HCT116 (cell line): ENCODE results near the gene CIP2A. TPM values are rescaled to one million over a fixed set of nuclear protein-coding genes. Genes with fewer than 3 reads are reported as not detected.

Experiments used
- ATAC-seq: fragments of 200-7000 bp; cut with Tn5 transposase; 2 replicates; pipeline ENCODE4 v1.9.1; 2020; ENCODE audit warnings: mild to moderate bottlenecking, moderate library complexity
- BruUV-seq: library from RNA; stranded (reverse); fragments of 400-500 nt; replicated peaks from 2 replicates; lab custom pipeline; 2021; lab: Mats Ljungman, UMichigan
- CTCF ChIA-PET: fragments of 300-600 bp; sonication (Branson Sonifier 250); formaldehyde crosslinking; loops from one replicate; lab custom pipeline; 2021; ENCODE audit warnings: antibody characterized with exemption; lab: Charles Lee
- POLR2A ChIA-PET: fragments of 300-600, 350-600 bp; sonication (Branson Sonifier 250); formaldehyde crosslinking; loops from one replicate; lab custom pipeline; 2021; ENCODE audit warnings: antibody characterized with exemption; lab: Charles Lee
- RAD21 ChIA-PET, 2 experiments: fragments of 300-600 bp; sonication (Branson Sonifier 250); formaldehyde crosslinking; loops; one replicate each; lab custom pipeline; 2023; ENCODE audit warnings: low total read pairs in 2 of 2; ENCODE audit not compliant: uncharacterized antibody in 2 of 2, unreplicated experiment in 2 of 2, low non-redundant PET in 1 of 2; lab: Charles Lee
- DNase-seq: peaks from one replicate; pipeline ENCODE4 v3.0.0-alpha.2; 2010; ENCODE audit warnings: low read depth, low spot score
- H2AFZ ChIP-seq: fragments of 200-600 bp; shearing (Covaris generic), sonication (generic); 2 replicates; pipeline ENCODE4 v1.6.1; 2017; ENCODE audit warnings: low read depth, mixed run types, mixed read lengths, antibody characterized with exemption, low read length; ENCODE audit not compliant: poor library complexity, severe bottlenecking
- H3K27ac ChIP-seq: 2 replicates; pipeline ENCODE4 v1.5.1; 2012; ENCODE audit warnings: low read depth, low read length
- H3K27me3 ChIP-seq: fragments of 200-600 bp; sonication (generic); 2 replicates; pipeline ENCODE4 v1.6.1; 2016; ENCODE audit warnings: mixed run types, low read length, mixed read lengths; ENCODE audit not compliant: insufficient read depth
- H3K36me3 ChIP-seq, 2 experiments: fragments of 200-500 bp in 1 of 2; fragments of 200-600 bp in 1 of 2; sonication (Bioruptor generic) in 1 of 2; sonication (generic) in 1 of 2; 2 replicates each; pipeline versions ENCODE4 v1.5.1 to v1.6.1; 2014 to 2016; ENCODE audit warnings: low read length in 2 of 2, inconsistent platforms in 1 of 2, mixed read lengths in 1 of 2, mixed run types in 1 of 2; ENCODE audit not compliant: insufficient read depth in 2 of 2, control insufficient read depth in 1 of 2
- H3K4me1 ChIP-seq, 2 experiments: fragments of 200-600 bp in 1 of 2; sonication (generic) in 1 of 2; 2 replicates each; pipeline versions ENCODE4 v1.5.1 to v1.6.1; 2012 to 2017; ENCODE audit warnings: low read length in 2 of 2, inconsistent platforms in 1 of 2, mild to moderate bottlenecking in 1 of 2, mixed read lengths in 1 of 2, mixed run types in 1 of 2, moderate library complexity in 1 of 2; ENCODE audit not compliant: insufficient read depth in 2 of 2, control insufficient read depth in 1 of 2
- H3K4me2 ChIP-seq: fragments of 200-600 bp; sonication (generic); 2 replicates; pipeline ENCODE4 v1.6.1; 2017; ENCODE audit warnings: mixed run types, low read length, mixed read lengths
- H3K4me3 ChIP-seq, 2 experiments: fragments of 200-600 bp in 1 of 2; sonication (generic) in 1 of 2; replicated peaks in 1 of 2; 2 replicates each; pipeline ENCODE4 v1.5.1; 2011 to 2016; ENCODE audit warnings: low read length in 2 of 2, control low read depth in 1 of 2, low read depth in 1 of 2, mild to moderate bottlenecking in 1 of 2, mixed read lengths in 1 of 2, mixed run types in 1 of 2
- H3K79me2 ChIP-seq: fragments of 200-600 bp; sonication (generic); 2 replicates; pipeline ENCODE4 v1.6.1; 2017; ENCODE audit warnings: mild to moderate bottlenecking, mixed run types, low read length, moderate library complexity, mixed read lengths; ENCODE audit not compliant: insufficient read depth
- H3K9ac ChIP-seq: fragments of 200-600 bp; sonication (generic); 2 replicates; pipeline ENCODE4 v1.6.1; 2016; ENCODE audit warnings: low read length, mixed read lengths
- H3K9me2 ChIP-seq: fragments of 200-600 bp; sonication (generic), shearing (Covaris generic); 2 replicates; pipeline ENCODE4 v1.6.1; 2017; ENCODE audit warnings: mixed run types, mild to moderate bottlenecking, moderate library complexity; ENCODE audit not compliant: insufficient read depth
- H3K9me3 ChIP-seq, 2 experiments: fragments of 200-500 bp in 1 of 2; fragments of 200-600 bp in 1 of 2; sonication (Bioruptor generic) in 1 of 2; sonication (generic) in 1 of 2; 2 replicates each; pipeline ENCODE4 v1.6.1; 2014 to 2017; ENCODE audit warnings: low read length in 2 of 2, mixed read lengths in 2 of 2, inconsistent platforms in 1 of 2, low read depth in 1 of 2, mild to moderate bottlenecking in 1 of 2, mixed run types in 1 of 2, moderate library complexity in 1 of 2; ENCODE audit not compliant: control insufficient read depth in 1 of 2, insufficient read depth in 1 of 2
- H4K20me1 ChIP-seq: fragments of 200-600 bp; sonication (generic), shearing (Covaris generic); 2 replicates; pipeline ENCODE4 v1.6.1; 2017; ENCODE audit warnings: mixed run types, mild to moderate bottlenecking, moderate library complexity; ENCODE audit not compliant: insufficient read depth
- CBX3 ChIP-seq: IDR thresholded peaks from 2 replicates; pipeline ENCODE4 v1.6.1; 2012; ENCODE audit warnings: low read depth
- CEBPB ChIP-seq: IDR thresholded peaks from 2 replicates; pipeline ENCODE4 v1.6.1; 2012; ENCODE audit warnings: low read depth
- EGR1 ChIP-seq: IDR thresholded peaks from 2 replicates; pipeline ENCODE4 v1.6.1; 2012; ENCODE audit warnings: low read depth
- ELF1 ChIP-seq: IDR thresholded peaks from 2 replicates; pipeline ENCODE4 v1.6.1; 2012; ENCODE audit warnings: low read depth, borderline replicate concordance
- EZH2phosphoT487 ChIP-seq: fragments of 200-600 bp; IDR thresholded peaks from 2 replicates; pipeline ENCODE4 v1.6.1; 2018; ENCODE audit warnings: antibody characterized with exemption, borderline replicate concordance
- JUND ChIP-seq: IDR thresholded peaks from 2 replicates; pipeline ENCODE4 v1.6.1; 2012
- POLR2AphosphoS5 ChIP-seq: IDR thresholded peaks from 2 replicates; pipeline ENCODE4 v1.6.1; 2011; ENCODE audit warnings: mild to moderate bottlenecking, low read depth, low read length, moderate library complexity
- SIN3A ChIP-seq: IDR thresholded peaks from 2 replicates; pipeline ENCODE4 v1.6.1; 2012; ENCODE audit warnings: low read depth
- SP1 ChIP-seq: IDR thresholded peaks from 2 replicates; pipeline ENCODE4 v1.6.1; 2012; ENCODE audit warnings: low read depth
- SRF ChIP-seq: IDR thresholded peaks from 2 replicates; pipeline ENCODE4 v1.6.1; 2012; ENCODE audit warnings: low read depth
- TCF7L2 ChIP-seq: IDR thresholded peaks from 2 replicates; pipeline ENCODE4 v1.7.0; 2011; ENCODE audit warnings: borderline replicate concordance, inconsistent platforms; ENCODE audit not compliant: insufficient read depth, insufficient read length; ENCODE audit errors: extremely low read depth
- YY1 ChIP-seq: IDR thresholded peaks from 2 replicates; pipeline ENCODE4 v1.6.1; 2011; ENCODE audit warnings: low read length, low read depth, moderate library complexity, mild to moderate bottlenecking; ENCODE audit not compliant: insufficient replicate concordance; ENCODE audit errors: extremely low read depth
- ZFX ChIP-seq: fragments of 450-650 bp; IDR thresholded peaks from 2 replicates; pipeline ENCODE4 v1.6.1; 2017
- ZNF274 ChIP-seq: fragments of 200-500 bp; sonication (Bioruptor generic); IDR thresholded peaks from 2 replicates; pipeline ENCODE4 v1.6.1; 2014; ENCODE audit warnings: mild to moderate bottlenecking, low read depth, low read length, inconsistent platforms
- intact Hi-C: fragments of 100-400 bp; cut with micrococcal nuclease; formaldehyde crosslinking; loops from 2 replicates; pipeline ENCODE4 v1.10.0; 2022
- total RNA-seq: library from RNA; stranded (reverse); gene quantifications from one replicate; pipeline ENCODE4 v1.2.1, GENCODE V29; 2021; ENCODE audit not compliant: unreplicated experiment
- TF ChIP-seq, protein P1 (sequence below): IDR thresholded peaks from 2 replicates; pipeline ENCODE4 v1.6.1; 2011; ENCODE audit warnings: mild to moderate bottlenecking, low read length, moderate library complexity; ENCODE audit not compliant: insufficient replicate concordance; ENCODE audit errors: extremely low read depth
- TF ChIP-seq, protein P2 (sequence below): IDR thresholded peaks from 2 replicates; pipeline ENCODE4 v1.6.1; 2012
- TF ChIP-seq, protein P3 (sequence below), 3 experiments: fragments of 200-600 bp in 1 of 3; sonication (generic) in 1 of 3; IDR thresholded peaks in 2 of 3; conservative IDR thresholded peaks in 1 of 3; 2 replicates each; pipeline ENCODE4 v1.5.1; 2012 to 2017; ENCODE audit warnings: low read depth in 2 of 3, low read length in 2 of 3, antibody characterized with exemption in 1 of 3, borderline replicate concordance in 1 of 3, control low read depth in 1 of 3, mild to moderate bottlenecking in 1 of 3, mixed read lengths in 1 of 3, mixed run types in 1 of 3, moderate library complexity in 1 of 3; ENCODE audit not compliant: insufficient read depth in 1 of 3
- TF ChIP-seq, protein P4 (sequence below): IDR thresholded peaks from 2 replicates; pipeline ENCODE4 v1.6.1; 2012; ENCODE audit warnings: low read depth
- TF ChIP-seq, protein P5 (sequence below): IDR thresholded peaks from 2 replicates; pipeline ENCODE4 v1.6.1; 2012

CIP2A gene
- total RNA-seq, 1 experiment from 2014 or later = 41.6 TPM

DNA sequence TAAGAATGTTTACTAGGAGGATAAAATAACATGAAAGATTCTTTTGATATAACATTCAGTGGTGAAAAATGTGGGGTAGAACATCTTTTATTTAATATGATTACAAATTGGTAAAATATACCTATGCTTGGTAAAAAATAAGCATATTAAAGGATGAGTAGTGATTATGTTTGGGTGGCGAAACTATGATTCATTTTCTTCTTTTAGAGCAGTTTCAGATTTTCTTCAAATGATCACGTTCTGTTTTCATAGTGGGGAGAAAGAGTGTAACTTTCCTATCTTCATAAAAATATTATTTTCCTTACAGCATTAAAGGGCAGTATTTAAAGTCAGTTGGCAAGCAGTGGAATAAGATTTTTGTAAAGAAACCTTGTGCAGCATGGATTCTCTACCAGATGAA, 15.8 kb upstream of the CIP2A start:
- ATAC-seq = no peak

More for the DNA sequence above, 15.8 kb upstream of the CIP2A start:
- TF ChIP-seq, protein P1, sequence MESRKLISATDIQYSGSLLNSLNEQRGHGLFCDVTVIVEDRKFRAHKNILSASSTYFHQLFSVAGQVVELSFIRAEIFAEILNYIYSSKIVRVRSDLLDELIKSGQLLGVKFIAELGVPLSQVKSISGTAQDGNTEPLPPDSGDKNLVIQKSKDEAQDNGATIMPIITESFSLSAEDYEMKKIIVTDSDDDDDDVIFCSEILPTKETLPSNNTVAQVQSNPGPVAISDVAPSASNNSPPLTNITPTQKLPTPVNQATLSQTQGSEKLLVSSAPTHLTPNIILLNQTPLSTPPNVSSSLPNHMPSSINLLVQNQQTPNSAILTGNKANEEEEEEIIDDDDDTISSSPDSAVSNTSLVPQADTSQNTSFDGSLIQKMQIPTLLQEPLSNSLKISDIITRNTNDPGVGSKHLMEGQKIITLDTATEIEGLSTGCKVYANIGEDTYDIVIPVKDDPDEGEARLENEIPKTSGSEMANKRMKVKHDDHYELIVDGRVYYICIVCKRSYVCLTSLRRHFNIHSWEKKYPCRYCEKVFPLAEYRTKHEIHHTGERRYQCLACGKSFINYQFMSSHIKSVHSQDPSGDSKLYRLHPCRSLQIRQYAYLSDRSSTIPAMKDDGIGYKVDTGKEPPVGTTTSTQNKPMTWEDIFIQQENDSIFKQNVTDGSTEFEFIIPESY = no peak
- TF ChIP-seq CBX3 = no peak
- TF ChIP-seq SIN3A = no peak
- TF ChIP-seq, protein P2, sequence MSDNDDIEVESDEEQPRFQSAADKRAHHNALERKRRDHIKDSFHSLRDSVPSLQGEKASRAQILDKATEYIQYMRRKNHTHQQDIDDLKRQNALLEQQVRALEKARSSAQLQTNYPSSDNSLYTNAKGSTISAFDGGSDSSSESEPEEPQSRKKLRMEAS = no peak
- no peak for TF ChIP-seq JUND
- TF ChIP-seq ZFX = no peak
- TF ChIP-seq YY1 = no peak
- TF ChIP-seq EZH2phosphoT487 = no peak
- TF ChIP-seq ELF1 = no peak
- TF ChIP-seq, protein P3, sequence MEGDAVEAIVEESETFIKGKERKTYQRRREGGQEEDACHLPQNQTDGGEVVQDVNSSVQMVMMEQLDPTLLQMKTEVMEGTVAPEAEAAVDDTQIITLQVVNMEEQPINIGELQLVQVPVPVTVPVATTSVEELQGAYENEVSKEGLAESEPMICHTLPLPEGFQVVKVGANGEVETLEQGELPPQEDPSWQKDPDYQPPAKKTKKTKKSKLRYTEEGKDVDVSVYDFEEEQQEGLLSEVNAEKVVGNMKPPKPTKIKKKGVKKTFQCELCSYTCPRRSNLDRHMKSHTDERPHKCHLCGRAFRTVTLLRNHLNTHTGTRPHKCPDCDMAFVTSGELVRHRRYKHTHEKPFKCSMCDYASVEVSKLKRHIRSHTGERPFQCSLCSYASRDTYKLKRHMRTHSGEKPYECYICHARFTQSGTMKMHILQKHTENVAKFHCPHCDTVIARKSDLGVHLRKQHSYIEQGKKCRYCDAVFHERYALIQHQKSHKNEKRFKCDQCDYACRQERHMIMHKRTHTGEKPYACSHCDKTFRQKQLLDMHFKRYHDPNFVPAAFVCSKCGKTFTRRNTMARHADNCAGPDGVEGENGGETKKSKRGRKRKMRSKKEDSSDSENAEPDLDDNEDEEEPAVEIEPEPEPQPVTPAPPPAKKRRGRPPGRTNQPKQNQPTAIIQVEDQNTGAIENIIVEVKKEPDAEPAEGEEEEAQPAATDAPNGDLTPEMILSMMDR (IDR thresholded peaks at IDR 0.05 in 2 of 3, conservative IDR thresholded peaks at IDR 0.05 in 1 of 3; ENCODE audit: borderline replicate concordance in 1 of 3, insufficient read depth in 1 of 3, low read depth in 2 of 3, low read length in 2 of 3) = no peak
- TF ChIP-seq, protein P4, sequence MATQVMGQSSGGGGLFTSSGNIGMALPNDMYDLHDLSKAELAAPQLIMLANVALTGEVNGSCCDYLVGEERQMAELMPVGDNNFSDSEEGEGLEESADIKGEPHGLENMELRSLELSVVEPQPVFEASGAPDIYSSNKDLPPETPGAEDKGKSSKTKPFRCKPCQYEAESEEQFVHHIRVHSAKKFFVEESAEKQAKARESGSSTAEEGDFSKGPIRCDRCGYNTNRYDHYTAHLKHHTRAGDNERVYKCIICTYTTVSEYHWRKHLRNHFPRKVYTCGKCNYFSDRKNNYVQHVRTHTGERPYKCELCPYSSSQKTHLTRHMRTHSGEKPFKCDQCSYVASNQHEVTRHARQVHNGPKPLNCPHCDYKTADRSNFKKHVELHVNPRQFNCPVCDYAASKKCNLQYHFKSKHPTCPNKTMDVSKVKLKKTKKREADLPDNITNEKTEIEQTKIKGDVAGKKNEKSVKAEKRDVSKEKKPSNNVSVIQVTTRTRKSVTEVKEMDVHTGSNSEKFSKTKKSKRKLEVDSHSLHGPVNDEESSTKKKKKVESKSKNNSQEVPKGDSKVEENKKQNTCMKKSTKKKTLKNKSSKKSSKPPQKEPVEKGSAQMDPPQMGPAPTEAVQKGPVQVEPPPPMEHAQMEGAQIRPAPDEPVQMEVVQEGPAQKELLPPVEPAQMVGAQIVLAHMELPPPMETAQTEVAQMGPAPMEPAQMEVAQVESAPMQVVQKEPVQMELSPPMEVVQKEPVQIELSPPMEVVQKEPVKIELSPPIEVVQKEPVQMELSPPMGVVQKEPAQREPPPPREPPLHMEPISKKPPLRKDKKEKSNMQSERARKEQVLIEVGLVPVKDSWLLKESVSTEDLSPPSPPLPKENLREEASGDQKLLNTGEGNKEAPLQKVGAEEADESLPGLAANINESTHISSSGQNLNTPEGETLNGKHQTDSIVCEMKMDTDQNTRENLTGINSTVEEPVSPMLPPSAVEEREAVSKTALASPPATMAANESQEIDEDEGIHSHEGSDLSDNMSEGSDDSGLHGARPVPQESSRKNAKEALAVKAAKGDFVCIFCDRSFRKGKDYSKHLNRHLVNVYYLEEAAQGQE = no peak
- no peak for TF ChIP-seq POLR2AphosphoS5
- TF ChIP-seq CEBPB = no peak
- TF ChIP-seq SRF = no peak
- no peak for TF ChIP-seq EGR1
- TF ChIP-seq ZNF274 = no peak
- TF ChIP-seq SP1 = no peak
- TF ChIP-seq, protein P5, sequence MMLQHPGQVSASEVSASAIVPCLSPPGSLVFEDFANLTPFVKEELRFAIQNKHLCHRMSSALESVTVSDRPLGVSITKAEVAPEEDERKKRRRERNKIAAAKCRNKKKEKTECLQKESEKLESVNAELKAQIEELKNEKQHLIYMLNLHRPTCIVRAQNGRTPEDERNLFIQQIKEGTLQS = no peak
- no peak for TF ChIP-seq TCF7L2
- no peak overlapping the region for H2AFZ ChIP-seq
- no peaks in the 10 kb centered on the region for H3K9me3 ChIP-seq
- no TSS peak for BruUV-seq
- no peaks in the 10 kb centered on the region for H3K27me3 ChIP-seq
- RAD21 ChIA-PET = no interaction called here
- no peaks in the 10 kb centered on the region for H4K20me1 ChIP-seq
- H3K4me2 ChIP-seq = no peak overlapping the region
- intact Hi-C loops = no loop called here
- H3K36me3 ChIP-seq = 0 out of 4 replicates have a peak, but pooled peaks cover 0 to 3% of the 10 kb centered on the region in 2 experiments
- POLR2A ChIA-PET = no interaction called here
- H3K27ac ChIP-seq = no peak overlapping the region
- H3K79me2 ChIP-seq = no peaks in the 10 kb centered on the region
- H3K4me3 ChIP-seq = no peak overlapping the region
- no peak for DNase-seq
- H3K9ac ChIP-seq = no peak overlapping the region
- no peaks in the 10 kb centered on the region for H3K4me1 ChIP-seq
- CTCF ChIA-PET = no interaction called here
- H3K9me2 ChIP-seq = no peaks in the 10 kb centered on the region
